B cell (primary cell): Measurements from ENCODE around the gene TDRD12.
"Not testable (repeated sequence)": the region's sequence is repeated elsewhere in the genome, so short reads cannot be mapped to it uniquely, and the experiment has no call there.

Source experiments
- CTCF ChIP-seq: fragments of 200-600 bp; IDR thresholded peaks from one replicate; pipeline ENCODE4 v1.8.0; 2022; ENCODE audit warnings: antibody characterized with exemption, mild to moderate bottlenecking
- EZH2 ChIP-seq: IDR thresholded peaks from 2 replicates; pipeline ENCODE4 v1.6.1; 2012; ENCODE audit warnings: borderline replicate concordance, low read depth, mild to moderate bottlenecking, moderate library complexity, low read length; ENCODE audit not compliant: insufficient read depth, poor library complexity, severe bottlenecking

DNA sequence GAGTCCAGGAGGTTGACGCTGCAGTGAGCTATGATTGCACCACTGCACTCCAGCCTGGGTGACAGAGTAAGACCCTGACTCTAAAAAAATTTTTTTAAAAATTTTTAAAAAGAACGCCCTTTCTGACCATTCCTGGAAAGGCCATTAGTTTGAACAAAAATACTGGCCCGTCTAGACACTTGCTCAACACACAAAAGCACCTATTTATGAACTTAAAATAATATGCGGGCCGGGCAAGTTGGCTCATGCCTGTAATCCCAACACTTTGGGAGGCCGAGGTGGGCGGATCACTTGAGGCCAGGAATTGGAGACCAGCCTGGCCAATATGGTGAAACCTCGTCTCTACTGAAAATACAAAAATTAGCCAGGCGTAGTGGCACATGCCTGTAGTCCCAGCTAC is 147.9 kb downstream of the TDRD12 start:
- not testable (repeated sequence) for TF ChIP-seq CTCF, EZH2
